ENCODE data around the gene PAFAH2.

DNA sequence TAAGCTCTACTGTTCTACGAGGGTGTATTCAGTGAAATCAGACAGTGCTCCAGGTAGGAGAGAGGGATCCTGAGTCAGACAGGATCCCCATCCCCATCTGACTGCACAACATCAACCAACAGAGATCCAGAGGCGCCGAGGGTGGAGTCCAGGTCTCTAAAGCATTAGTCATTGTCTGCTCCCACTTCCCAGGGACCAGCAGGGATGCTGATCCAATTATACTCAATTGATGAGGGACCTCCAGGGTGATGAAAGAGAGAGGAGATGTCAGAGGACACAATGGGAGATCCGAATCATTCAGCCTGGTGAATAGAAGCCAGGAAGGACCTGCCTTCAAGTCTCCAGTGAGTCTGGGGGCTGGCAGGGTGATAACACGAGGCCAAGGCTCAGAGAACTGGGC lies 52.1 kb downstream of the PAFAH2 start:
- TF ChIP-seq, protein P1, sequence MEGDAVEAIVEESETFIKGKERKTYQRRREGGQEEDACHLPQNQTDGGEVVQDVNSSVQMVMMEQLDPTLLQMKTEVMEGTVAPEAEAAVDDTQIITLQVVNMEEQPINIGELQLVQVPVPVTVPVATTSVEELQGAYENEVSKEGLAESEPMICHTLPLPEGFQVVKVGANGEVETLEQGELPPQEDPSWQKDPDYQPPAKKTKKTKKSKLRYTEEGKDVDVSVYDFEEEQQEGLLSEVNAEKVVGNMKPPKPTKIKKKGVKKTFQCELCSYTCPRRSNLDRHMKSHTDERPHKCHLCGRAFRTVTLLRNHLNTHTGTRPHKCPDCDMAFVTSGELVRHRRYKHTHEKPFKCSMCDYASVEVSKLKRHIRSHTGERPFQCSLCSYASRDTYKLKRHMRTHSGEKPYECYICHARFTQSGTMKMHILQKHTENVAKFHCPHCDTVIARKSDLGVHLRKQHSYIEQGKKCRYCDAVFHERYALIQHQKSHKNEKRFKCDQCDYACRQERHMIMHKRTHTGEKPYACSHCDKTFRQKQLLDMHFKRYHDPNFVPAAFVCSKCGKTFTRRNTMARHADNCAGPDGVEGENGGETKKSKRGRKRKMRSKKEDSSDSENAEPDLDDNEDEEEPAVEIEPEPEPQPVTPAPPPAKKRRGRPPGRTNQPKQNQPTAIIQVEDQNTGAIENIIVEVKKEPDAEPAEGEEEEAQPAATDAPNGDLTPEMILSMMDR (IDR thresholded peaks at IDR 0.05), result no peak
- TF ChIP-seq POLR2A (IDR thresholded peaks at IDR 0.05), result no peak

Data from adrenal gland (tissue), 5 donors.